Measurements from ENCODE around the gene FGF14.
"Not testable (repeated sequence)": the region's sequence is repeated elsewhere in the genome, so short reads cannot be mapped to it uniquely, and the experiment has no call there.

Gene FGF14

GRCh38 chr13:102195566-102196462 is 206.0 kb downstream of the FGF14 start:
- DNase-seq (ENCODE audit: low spot score) = peak; percentile 38

- no peak for DNase-seq (ENCODE audit: low spot score)
Observed at GRCh38 chr13:102192858-102193257, 209.0 kb downstream of the FGF14 start.

DNA sequence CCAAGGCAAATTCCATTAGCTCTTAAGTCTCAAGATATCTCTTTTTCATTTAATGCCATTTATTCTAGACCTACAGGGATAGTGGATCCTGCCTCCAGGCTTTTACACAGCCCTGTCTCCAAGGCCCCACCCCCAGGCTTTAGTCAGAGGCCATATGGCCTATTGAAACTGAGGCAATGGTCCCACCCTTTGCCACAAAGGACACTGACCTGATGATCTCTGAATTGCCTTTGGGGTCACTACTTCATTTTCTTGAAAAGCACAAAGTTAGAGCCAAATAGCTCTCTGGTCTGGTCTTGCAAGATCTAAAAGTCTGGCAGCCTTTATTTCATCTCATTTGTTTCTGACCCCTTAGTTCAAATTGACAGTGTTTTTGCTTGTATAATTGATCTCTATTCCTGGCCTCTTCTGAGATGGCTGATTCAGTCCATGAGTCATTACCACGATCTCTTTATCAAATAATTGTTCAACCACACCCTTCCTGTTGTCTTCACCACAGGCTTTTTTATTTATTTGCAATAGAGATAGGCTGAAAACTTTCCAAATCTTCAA is 209.8 kb downstream of the FGF14 start:
- peak; percentile 55 for DNase-seq (ENCODE audit: low spot score)

- no peak for DNase-seq (ENCODE audit: low spot score)
Observed at GRCh38 chr13:102190930-102191329, 210.9 kb downstream of the FGF14 start.

DNA sequence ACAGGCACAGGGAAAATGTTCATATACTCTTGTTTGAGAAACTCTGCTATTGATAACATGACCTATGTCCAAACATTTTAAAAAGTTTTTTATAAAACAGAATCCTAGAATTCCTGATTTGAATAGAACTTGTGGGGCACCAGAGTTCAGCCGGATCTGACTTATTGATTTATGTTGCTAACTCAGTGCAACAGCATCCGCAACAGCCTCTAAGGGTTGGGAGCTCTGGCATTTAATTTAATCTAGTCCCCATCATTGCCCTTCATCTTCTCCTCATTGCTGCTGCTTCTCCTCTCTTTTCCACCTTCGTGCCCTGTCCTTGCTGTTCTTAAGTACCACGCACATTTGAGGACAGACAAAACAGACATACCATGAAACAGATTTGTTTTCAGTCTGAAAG is 214.5 kb downstream of the FGF14 start:
- DNase-seq (ENCODE audit: low spot score) = no peak

GRCh38 chr13:102185375-102185984 is 216.4 kb downstream of the FGF14 start:
- DNase-seq (ENCODE audit: low spot score) = no peak

DNA sequence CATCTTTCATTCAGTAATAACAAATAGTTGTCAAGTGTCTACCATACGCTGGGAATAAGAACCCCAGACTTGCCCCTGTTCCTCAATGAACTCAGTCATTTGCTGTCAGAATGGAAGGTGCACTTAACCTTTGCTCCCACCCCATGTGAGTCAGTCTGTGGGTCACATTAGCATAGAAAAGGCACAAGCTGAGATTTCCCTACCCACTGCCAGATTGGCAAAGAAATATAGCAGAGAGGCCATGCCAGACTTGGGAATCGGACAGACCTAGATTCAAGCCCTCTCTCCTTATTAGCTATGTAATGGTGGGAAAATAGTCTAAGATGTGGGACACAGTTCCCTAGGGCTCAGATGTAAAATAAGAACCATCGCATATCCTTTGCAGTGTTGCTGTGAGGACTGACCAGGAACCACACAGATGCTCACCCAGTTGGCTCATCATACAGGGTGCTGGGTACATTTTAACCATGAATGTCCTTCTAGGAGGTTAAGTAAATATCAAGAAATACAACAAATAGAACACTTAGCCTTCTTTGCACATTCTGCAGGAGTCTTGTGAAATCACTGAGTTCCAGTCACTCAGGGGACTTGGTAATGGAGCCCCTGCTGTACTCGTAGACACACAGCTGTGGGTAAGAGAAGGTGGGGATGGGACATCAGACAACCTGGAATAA is 218.2 kb downstream of the FGF14 start:
- DNase-seq (ENCODE audit: low spot score) = no peak

DNA sequence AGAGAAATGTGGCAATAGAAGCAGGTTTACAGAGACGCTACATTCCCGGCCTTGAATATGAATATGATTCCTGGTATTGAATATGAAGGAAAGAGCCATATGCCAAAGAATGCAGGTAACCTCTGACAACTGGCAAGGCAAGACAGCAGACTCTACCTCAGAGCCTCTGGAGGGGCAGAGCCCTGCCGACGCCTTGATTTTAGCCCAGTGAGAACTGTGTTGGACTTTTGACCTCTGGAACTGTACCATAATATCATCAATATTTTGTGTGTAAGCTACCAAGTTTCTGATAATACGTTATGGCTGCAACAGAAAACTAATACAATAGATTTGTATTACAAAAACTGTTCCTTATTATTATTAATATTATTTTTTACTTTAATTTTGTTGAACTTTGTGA is 219.7 kb downstream of the FGF14 start:
- DNase-seq (ENCODE audit: low spot score) = no peak

GRCh38 chr13:102177431-102177830 is 224.4 kb downstream of the FGF14 start:
- DNase-seq (ENCODE audit: low spot score) = no peak

DNA sequence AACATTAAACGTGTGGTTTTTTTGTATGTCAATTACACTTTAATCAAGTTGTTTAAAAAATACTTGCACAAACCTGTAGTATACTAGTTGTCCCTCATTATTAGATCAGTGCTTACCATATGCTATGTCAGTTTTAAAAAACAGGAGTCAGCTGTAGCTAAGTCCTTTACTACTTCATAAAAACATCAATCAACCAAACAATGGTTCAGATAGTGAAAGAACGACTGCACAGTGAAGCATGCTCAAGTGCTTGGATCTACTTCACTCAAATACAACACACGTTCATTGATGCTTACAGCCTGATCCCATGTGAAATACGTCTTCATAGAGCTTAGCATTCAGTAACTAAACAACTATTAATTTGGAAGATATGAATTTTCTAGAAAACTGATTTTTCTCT is 225.0 kb downstream of the FGF14 start:
- DNase-seq (ENCODE audit: low spot score) = no peak

- DNase-seq (ENCODE audit: low spot score) = no peak
Observed at GRCh38 chr13:102172406-102172805, 229.4 kb downstream of the FGF14 start.

DNA sequence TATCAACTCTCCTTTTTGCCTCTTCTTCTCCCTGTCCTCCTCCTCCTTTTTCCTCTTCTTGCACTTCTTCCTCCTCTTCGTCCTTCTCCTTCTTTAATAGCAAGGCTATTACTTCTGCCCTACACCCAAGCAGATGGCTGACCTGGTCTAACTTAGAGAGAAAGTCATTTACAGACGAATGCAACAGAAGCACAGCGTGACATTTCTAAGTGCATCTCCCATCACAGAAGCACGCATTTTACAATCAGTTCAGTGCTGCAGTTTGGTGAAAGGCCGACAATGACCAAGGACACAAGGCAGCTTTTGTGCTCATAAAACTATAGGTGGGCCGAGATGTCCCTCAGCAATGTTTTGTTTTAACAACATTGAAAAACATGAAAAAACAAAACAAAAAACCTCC is 231.5 kb downstream of the FGF14 start:
- no peak for DNase-seq (ENCODE audit: low spot score)

- no peak for DNase-seq (ENCODE audit: low spot score)
Observed at GRCh38 chr13:102169471-102170015, 232.3 kb downstream of the FGF14 start.

DNA sequence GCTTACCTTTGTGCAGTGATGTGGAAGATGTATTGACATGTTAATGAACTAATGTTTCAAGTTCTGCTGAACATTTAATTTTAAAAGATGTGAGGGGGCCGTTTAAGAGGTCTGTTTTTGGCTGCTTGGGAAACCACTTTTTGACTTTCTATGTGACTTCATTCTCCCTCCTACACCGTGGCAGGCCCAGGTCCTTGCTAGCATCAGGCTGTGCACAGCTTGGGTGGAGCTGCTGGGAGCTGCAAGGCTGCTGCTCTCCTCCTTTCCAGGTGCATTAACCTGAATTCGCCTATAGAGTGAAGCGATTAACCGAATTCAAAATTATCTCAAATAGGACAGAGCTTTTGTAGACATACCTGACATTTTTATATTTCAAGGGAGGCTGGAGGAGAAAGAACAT is 249.1 kb downstream of the FGF14 start:
- DNase-seq (ENCODE audit: low spot score) = no peak

- no peak for DNase-seq (ENCODE audit: low spot score)
Observed at GRCh38 chr13:102147353-102147752, 254.5 kb downstream of the FGF14 start.

GRCh38 chr13:102145750-102146149 is 256.1 kb downstream of the FGF14 start:
- no peak for DNase-seq (ENCODE audit: low spot score)

DNA sequence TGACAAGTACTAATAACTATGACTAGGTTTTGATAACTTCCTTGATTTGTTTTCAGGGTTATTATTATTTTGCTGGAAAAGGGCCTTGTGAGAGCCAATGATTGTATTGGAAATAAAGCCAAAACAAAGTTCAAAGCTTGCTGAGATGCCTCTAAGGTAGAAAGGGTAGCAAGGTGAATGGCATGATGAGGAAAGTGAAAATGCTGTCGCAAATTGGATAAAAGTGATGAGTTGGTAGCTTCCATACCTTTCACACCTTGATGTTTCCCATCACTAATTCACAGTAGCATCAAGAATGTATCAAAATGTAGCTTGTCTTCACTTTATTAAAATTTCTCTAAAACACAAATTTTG is 259.4 kb downstream of the FGF14 start:
- DNase-seq (ENCODE audit: low spot score) = no peak

DNA sequence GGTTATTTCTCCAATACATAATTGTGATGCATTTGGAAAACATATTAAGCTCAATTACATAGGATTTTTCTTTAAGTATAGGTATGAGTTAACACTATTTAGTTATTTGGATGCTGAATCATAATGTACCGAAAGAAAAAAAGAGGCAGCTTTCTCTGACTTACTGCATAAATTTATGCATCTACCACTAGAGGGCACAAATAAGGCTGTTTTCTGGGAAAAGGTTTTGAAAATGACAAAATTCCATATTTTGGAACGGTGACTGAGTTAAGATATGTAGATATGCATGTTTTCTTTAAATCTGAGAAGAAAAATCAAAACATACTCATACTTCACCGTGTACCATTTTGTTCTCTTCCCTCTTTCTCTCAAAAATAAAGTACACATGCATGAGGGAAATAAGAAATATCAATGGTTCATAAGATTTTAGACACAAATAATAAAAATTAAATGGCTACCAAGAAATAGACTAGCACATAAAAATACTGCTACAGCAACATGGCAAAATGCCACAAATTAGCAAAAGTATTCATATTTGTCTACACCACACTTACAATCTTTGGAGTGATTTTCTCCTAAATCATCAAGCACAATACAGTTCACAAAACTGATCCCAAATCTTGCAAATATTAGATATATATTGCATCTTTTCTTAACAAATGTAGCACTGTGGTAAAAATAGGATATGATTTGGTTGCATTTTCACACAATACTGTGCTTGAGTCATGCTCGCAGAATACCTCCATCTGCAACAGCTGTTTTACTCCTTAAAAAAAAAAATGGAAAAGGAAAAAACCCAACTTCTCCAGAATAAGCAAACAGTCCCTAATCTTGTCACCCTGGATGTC is 260.0 kb downstream of the FGF14 start:
- DNase-seq (ENCODE audit: low spot score) = peak; percentile 33

- DNase-seq (ENCODE audit: low spot score) = no peak
Observed at GRCh38 chr13:102139626-102140025, 262.2 kb downstream of the FGF14 start.

- no peak for DNase-seq (ENCODE audit: low spot score)
Observed at GRCh38 chr13:102138635-102139190, 263.1 kb downstream of the FGF14 start.

DNA sequence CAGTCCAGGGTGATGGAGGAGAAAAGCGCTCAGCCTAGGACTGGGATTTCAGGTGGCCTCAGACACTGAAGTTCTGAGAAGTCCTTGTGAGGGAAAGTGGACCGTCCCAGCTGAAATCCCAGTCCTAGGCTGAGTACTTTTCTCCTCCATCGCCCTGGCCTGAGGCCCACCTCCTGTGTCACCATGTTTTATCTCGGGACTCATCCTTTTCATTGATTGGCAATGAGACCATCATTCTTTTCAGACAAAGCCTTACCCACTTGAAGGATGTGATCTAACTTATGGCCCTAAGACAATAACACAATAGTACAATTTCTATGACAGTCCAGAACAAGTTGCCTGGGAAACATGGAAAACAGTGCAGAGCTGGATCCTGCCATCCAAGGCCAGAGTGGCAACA is 263.9 kb downstream of the FGF14 start:
- not testable (repeated sequence) for DNase-seq (ENCODE audit: low spot score)
